ENCODE data around the gene OSBP. TPM values are rescaled to one million over a fixed set of nuclear protein-coding genes. Genes with fewer than 3 reads are reported as not detected.
"Not testable (repeated sequence)": the region's sequence is repeated elsewhere in the genome, so short reads cannot be mapped to it uniquely, and the experiment has no call there.

The OSBP gene
- total RNA-seq, 1 experiment from 2014 or later = 58.6 TPM

GRCh38 chr11:59544869-59545178 is 70.8 kb downstream of the OSBP start:
- peaks cover 43% of the 10 kb centered on the region for H3K4me1 Mint-ChIP-seq (ENCODE audit: low read depth, unreplicated experiment)
- H3K36me3 Mint-ChIP-seq (ENCODE audit: insufficient read depth, unreplicated experiment) = peaks cover 22% of the 10 kb centered on the region
- no peak for TF ChIP-seq CTCF (IDR thresholded peaks at IDR 0.05; ENCODE audit: unreplicated experiment)
- CTCF ChIA-PET = no interaction called here
- peak overlapping the region; percentile 99 for H3K27ac Mint-ChIP-seq (ENCODE audit: unreplicated experiment)
- H3K9me3 Mint-ChIP-seq (ENCODE audit: low read depth, unreplicated experiment) = no peaks in the 10 kb centered on the region
- H3K27me3 Mint-ChIP-seq (ENCODE audit: unreplicated experiment) = no peaks in the 10 kb centered on the region
- peak overlapping the region; percentile 63 for H3K4me3 Mint-ChIP-seq (ENCODE audit: low read depth, unreplicated experiment)
- TSS peak; percentile 96 for BruUV-seq (replicated peaks)
- DNase-seq = no peak
- intact Hi-C loops (cut with micrococcal nuclease; ENCODE audit: unreplicated experiment) = loop anchor here (5.0 to 10.0 kb wide), 3 partner anchors 240 to 358 kb away; partner anchors contain the start of gene MRPL16

GRCh38 chr11:59543713-59544112 is 71.9 kb downstream of the OSBP start:
- intact Hi-C loops (cut with micrococcal nuclease; ENCODE audit: unreplicated experiment) = loop anchor here (10.0 kb wide), 2 partner anchors 241 to 271 kb away; partner anchors contain the start of gene MRPL16
- H3K27ac Mint-ChIP-seq (ENCODE audit: unreplicated experiment); H3K4me3 Mint-ChIP-seq (ENCODE audit: low read depth, unreplicated experiment); H3K27me3 Mint-ChIP-seq (ENCODE audit: unreplicated experiment); CTCF ChIA-PET; DNase-seq; H3K9me3 Mint-ChIP-seq (ENCODE audit: low read depth, unreplicated experiment); BruUV-seq (replicated peaks): not testable (repeated sequence)
- Mint-ChIP-seq H3K36me3 (ENCODE audit: insufficient read depth, unreplicated experiment) (peaks cover 17% of the 10 kb centered on the region), H3K4me1 (ENCODE audit: low read depth, unreplicated experiment) (peaks cover 35% of the 10 kb centered on the region)

GRCh38 chr11:59542142-59542810 is 73.3 kb downstream of the OSBP start:
- CTCF ChIA-PET = no interaction called here
- Mint-ChIP-seq H3K9me3 (ENCODE audit: low read depth, unreplicated experiment) (no peaks in the 10 kb centered on the region), H3K4me1 (ENCODE audit: low read depth, unreplicated experiment) (peaks cover 37% of the 10 kb centered on the region), H3K27me3 (ENCODE audit: unreplicated experiment) (no peaks in the 10 kb centered on the region), H3K4me3 (ENCODE audit: low read depth, unreplicated experiment) (no peak overlapping the region), H3K36me3 (ENCODE audit: insufficient read depth, unreplicated experiment) (peaks cover 25% of the 10 kb centered on the region), H3K27ac (ENCODE audit: unreplicated experiment) (no peak overlapping the region)
- no TSS peak for BruUV-seq (replicated peaks)
- no peak for TF ChIP-seq CTCF (IDR thresholded peaks at IDR 0.05; ENCODE audit: unreplicated experiment)
- intact Hi-C loops (cut with micrococcal nuclease; ENCODE audit: unreplicated experiment) = loop anchor here (10.0 kb wide), 2 partner anchors 243 to 273 kb away; partner anchors contain the start of gene MRPL16
- no peak for DNase-seq

GRCh38 chr11:59534676-59535075 is 80.9 kb downstream of the OSBP start:
- no peak for TF ChIP-seq CTCF (IDR thresholded peaks at IDR 0.05; ENCODE audit: unreplicated experiment)
- Mint-ChIP-seq H3K27ac (ENCODE audit: unreplicated experiment) (no peak overlapping the region), H3K4me1 (ENCODE audit: low read depth, unreplicated experiment) (peaks cover 23% of the 10 kb centered on the region), H3K36me3 (ENCODE audit: insufficient read depth, unreplicated experiment) (peaks cover 15% of the 10 kb centered on the region), H3K27me3 (ENCODE audit: unreplicated experiment) (peaks cover 14% of the 10 kb centered on the region), H3K9me3 (ENCODE audit: low read depth, unreplicated experiment) (peaks cover 8% of the 10 kb centered on the region), H3K4me3 (ENCODE audit: low read depth, unreplicated experiment) (no peak overlapping the region)
- CTCF ChIA-PET = no interaction called here
- no peak for DNase-seq
- intact Hi-C loops (cut with micrococcal nuclease; ENCODE audit: unreplicated experiment) = no loop called here
- no TSS peak for BruUV-seq (replicated peaks)

- no peak for TF ChIP-seq CTCF (IDR thresholded peaks at IDR 0.05; ENCODE audit: unreplicated experiment)
- CTCF ChIA-PET = interaction anchor here (0.7 kb wide), 1 partner anchor 265 kb away, joined by 11 read pairs; no protein-coding TSS in a partner anchor
- H3K27me3 Mint-ChIP-seq (ENCODE audit: unreplicated experiment) = peaks cover 14% of the 10 kb centered on the region
- no TSS peak for BruUV-seq (replicated peaks)
- DNase-seq = no peak
- peaks cover 16% of the 10 kb centered on the region for H3K4me1 Mint-ChIP-seq (ENCODE audit: low read depth, unreplicated experiment)
- peaks cover 8% of the 10 kb centered on the region for H3K9me3 Mint-ChIP-seq (ENCODE audit: low read depth, unreplicated experiment)
- H3K27ac Mint-ChIP-seq (ENCODE audit: unreplicated experiment) = no peak overlapping the region
- H3K36me3 Mint-ChIP-seq (ENCODE audit: insufficient read depth, unreplicated experiment) = peaks cover 10% of the 10 kb centered on the region
- intact Hi-C loops (cut with micrococcal nuclease; ENCODE audit: unreplicated experiment) = no loop called here
- H3K4me3 Mint-ChIP-seq (ENCODE audit: low read depth, unreplicated experiment) = no peak overlapping the region
These were observed 83.0 kb downstream of the OSBP start for GRCh38 chr11:59532620-59533019.
